Testis (tissue), 3 donors: ENCODE measurements around the gene CDYL2. TPM values are rescaled to one million over a fixed set of nuclear protein-coding genes. Genes with fewer than 3 reads are reported as not detected.

Source experiments
- DNase-seq: peaks from one replicate; pipeline ENCODE4 v3.0.0-alpha.2; 2019
- H3K27ac ChIP-seq, 2 donors: fragments of 200-600 bp; sonication (generic); one replicate each; pipeline ENCODE4 v1.5.1; 2019
- H3K27me3 ChIP-seq: fragments of 200-600 bp; sonication (generic); one replicate; pipeline ENCODE4 v1.5.1; 2019
- H3K36me3 ChIP-seq: fragments of 200-600 bp; sonication (generic); one replicate; pipeline ENCODE4 v1.5.1; 2017; ENCODE audit warnings: low read depth; ENCODE audit errors: missing control alignments
- H3K4me1 ChIP-seq: fragments of 200-600 bp; sonication (generic); one replicate; pipeline ENCODE4 v1.5.1; 2019
- H3K4me3 ChIP-seq, 2 donors: fragments of 200-600 bp; sonication (generic); one replicate each; pipeline ENCODE4 v1.5.1; 2017 to 2019
- H3K9me3 ChIP-seq: fragments of 200-600 bp; sonication (generic); one replicate; pipeline ENCODE4 v1.5.1; 2017
- POLR2A ChIP-seq: fragments of 450-650 bp; IDR thresholded peaks from one replicate; pipeline ENCODE4 v1.6.1; 2017; ENCODE audit warnings: antibody characterized with exemption, mild to moderate bottlenecking, moderate library complexity
- WGBS, 2 donors: methylation state at CpG; one replicate each; pipeline ENCODE4 v1.1.5; 2018; 5-methylcytosine and 5-hydroxymethylcytosine counted together
- intact Hi-C: fragments of 100-400 bp; cut with DNase I; formaldehyde crosslinking; loops from one replicate; pipeline ENCODE4 v1.15.1; 2023; ENCODE audit warnings: low total_unique reads
- polyA plus RNA-seq: library from polyadenylated mRNA; stranded (reverse); fragments of 350-450 nt; fragmentation: Illumina TruSeq; extraction: RNeasy Lipid Tissue Mini Kit (QIAGEN cat#74804); gene quantifications from one replicate; pipeline ENCODE4 v1.2.3, GENCODE V29; 2014; ENCODE audit warnings: low read depth, low replicate concordance; ENCODE audit not compliant: insufficient read depth
- total RNA-seq, 2 donors: library from RNA; depleted of rRNA; stranded (reverse); fragments of >200 nt; gene quantifications; one replicate each; pipeline ENCODE4 v1.2.3, GENCODE V29; 2016
- TF ChIP-seq, protein P1 (sequence below), 3 experiments: fragments of 450-650 bp in 2 of 3; fragments of 200-600 bp in 1 of 3; sonication (generic) in 1 of 3; IDR thresholded peaks; one replicate each; pipeline ENCODE4 v1.5.1; 2016 to 2019; ENCODE audit warnings: antibody characterized with exemption in 3 of 3, mild to moderate bottlenecking in 2 of 3, moderate library complexity in 1 of 3

Gene CDYL2
- total and polyA plus RNA-seq, 3 donors from 2014 or later, result 31.2 to 63.7 (median 60.4) TPM

- no peaks in the 10 kb centered on the region for H3K36me3 ChIP-seq
- no peak overlapping the region for H3K4me3 ChIP-seq
- intact Hi-C loops, result no loop called here
- H3K27me3 ChIP-seq, result no peaks in the 10 kb centered on the region
- WGBS, 2 donors, result 87 to 88% methylated on average over 11 of the region's 11 CpGs
- TF ChIP-seq POLR2A, result no peak
- TF ChIP-seq, protein P1, sequence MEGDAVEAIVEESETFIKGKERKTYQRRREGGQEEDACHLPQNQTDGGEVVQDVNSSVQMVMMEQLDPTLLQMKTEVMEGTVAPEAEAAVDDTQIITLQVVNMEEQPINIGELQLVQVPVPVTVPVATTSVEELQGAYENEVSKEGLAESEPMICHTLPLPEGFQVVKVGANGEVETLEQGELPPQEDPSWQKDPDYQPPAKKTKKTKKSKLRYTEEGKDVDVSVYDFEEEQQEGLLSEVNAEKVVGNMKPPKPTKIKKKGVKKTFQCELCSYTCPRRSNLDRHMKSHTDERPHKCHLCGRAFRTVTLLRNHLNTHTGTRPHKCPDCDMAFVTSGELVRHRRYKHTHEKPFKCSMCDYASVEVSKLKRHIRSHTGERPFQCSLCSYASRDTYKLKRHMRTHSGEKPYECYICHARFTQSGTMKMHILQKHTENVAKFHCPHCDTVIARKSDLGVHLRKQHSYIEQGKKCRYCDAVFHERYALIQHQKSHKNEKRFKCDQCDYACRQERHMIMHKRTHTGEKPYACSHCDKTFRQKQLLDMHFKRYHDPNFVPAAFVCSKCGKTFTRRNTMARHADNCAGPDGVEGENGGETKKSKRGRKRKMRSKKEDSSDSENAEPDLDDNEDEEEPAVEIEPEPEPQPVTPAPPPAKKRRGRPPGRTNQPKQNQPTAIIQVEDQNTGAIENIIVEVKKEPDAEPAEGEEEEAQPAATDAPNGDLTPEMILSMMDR (IDR thresholded peaks at IDR 0.05), result no peak
- no peak overlapping the region for H3K27ac ChIP-seq
- no peaks in the 10 kb centered on the region for H3K4me1 ChIP-seq
- no peak for DNase-seq
- H3K9me3 ChIP-seq, result no peaks in the 10 kb centered on the region
These were observed 226.7 kb downstream of the CDYL2 start for GRCh38 chr16:80577485-80578280.

- no peak for DNase-seq
- no peak overlapping the region for H3K4me3 ChIP-seq
- H3K9me3 ChIP-seq, result no peaks in the 10 kb centered on the region
- no peaks in the 10 kb centered on the region for H3K27me3 ChIP-seq
- no peaks in the 10 kb centered on the region for H3K36me3 ChIP-seq
- WGBS, 2 donors, result 94 to 97% methylated on average over 1 of the region's 1 CpG
- intact Hi-C loops, result no loop called here
- TF ChIP-seq, protein P1 (IDR thresholded peaks at IDR 0.05), result no peak
- no peak for TF ChIP-seq POLR2A
- H3K4me1 ChIP-seq, result no peaks in the 10 kb centered on the region
- no peak overlapping the region for H3K27ac ChIP-seq
These were observed 228.0 kb downstream of the CDYL2 start for GRCh38 chr16:80576343-80576912.

DNA sequence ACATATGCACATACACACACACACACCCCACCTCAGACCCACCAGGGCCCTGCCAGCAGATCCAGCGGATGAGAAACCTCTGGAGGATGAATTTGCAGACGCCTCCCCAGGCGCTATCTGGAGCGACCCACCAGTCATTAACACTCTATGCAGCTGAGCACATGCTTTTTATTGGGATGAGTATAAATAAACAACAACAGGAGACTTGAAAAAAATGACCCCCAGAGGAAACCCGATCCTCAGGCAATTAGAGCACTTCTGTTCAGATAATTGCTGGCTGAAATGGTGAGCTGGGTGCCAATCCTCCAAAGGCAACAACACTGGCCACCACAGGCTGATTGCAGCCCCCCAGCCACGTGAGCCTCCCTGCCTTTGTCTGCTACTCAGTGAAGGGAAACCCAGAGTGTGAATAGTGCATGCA is 230.7 kb downstream of the CDYL2 start:
- WGBS, 2 donors, result 42 to 61% methylated on average over 6 of the region's 6 CpGs
- TF ChIP-seq, protein P1 (IDR thresholded peaks at IDR 0.05), result no peak
- TF ChIP-seq POLR2A, result no peak
- intact Hi-C loops, result no loop called here

DNA sequence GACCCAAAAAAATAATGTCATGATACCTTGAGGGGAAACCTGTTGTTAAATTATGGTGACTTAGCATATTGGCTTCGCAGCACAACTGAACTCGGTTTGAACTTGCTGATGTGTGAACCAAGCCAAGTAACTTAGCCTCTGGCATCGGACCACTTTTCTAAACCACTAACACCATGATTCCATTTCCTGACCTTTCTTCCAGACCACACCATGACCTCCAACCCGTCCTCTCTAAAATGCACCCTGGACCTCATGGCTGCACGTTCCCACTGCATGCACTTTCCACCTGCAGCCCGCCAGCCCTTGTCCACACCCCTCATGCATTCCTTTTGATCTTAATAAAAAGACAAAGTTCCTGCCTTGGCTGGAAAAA is 234.3 kb downstream of the CDYL2 start:
- WGBS, 2 donors, result 47 to 58% methylated on average over 6 of the region's 6 CpGs
- H3K27ac ChIP-seq, result no peak overlapping the region
- no peaks in the 10 kb centered on the region for H3K36me3 ChIP-seq
- H3K27me3 ChIP-seq, result no peaks in the 10 kb centered on the region
- no peak for TF ChIP-seq POLR2A
- TF ChIP-seq, protein P1 (IDR thresholded peaks at IDR 0.05), result no peak
- intact Hi-C loops, result no loop called here
- H3K9me3 ChIP-seq, result no peaks in the 10 kb centered on the region
- no peaks in the 10 kb centered on the region for H3K4me1 ChIP-seq
- no peak overlapping the region for H3K4me3 ChIP-seq
- no peak for DNase-seq

More for the DNA sequence above, 230.7 kb downstream of the CDYL2 start:
- no peak overlapping the region for H3K4me3 ChIP-seq
- no peaks in the 10 kb centered on the region for H3K27me3 ChIP-seq
- no peak for DNase-seq
- H3K27ac ChIP-seq, result no peak overlapping the region
- H3K9me3 ChIP-seq, result no peaks in the 10 kb centered on the region
- H3K4me1 ChIP-seq, result no peaks in the 10 kb centered on the region
- H3K36me3 ChIP-seq, result no peaks in the 10 kb centered on the region
